Ovary (tissue), 9 donors: Measurements from ENCODE around the gene PAQR5. TPM values are rescaled to one million over a fixed set of nuclear protein-coding genes. Genes with fewer than 3 reads are reported as not detected.
A peak's percentile ranks its signal among the peaks of the same experiment; 100 is the strongest.
"Not testable (repeated sequence)": the region's sequence is repeated elsewhere in the genome, so short reads cannot be mapped to it uniquely, and the experiment has no call there.

Source experiments
- DNase-seq, 5 donors: peaks; one replicate each; pipeline ENCODE4 v3.0.0-alpha.2; 2019 to 2020
- H3K27ac ChIP-seq, 2 donors: fragments of 200-600 bp; one replicate each; pipeline versions ENCODE4 v1.5.1 to v1.8.0; 2019 to 2022
- H3K27me3 ChIP-seq: fragments of 200-600 bp; one replicate; pipeline ENCODE4 v1.8.0; 2022
- H3K36me3 ChIP-seq: fragments of 200-600 bp; sonication (generic); one replicate; pipeline ENCODE4 v1.5.1; 2019
- H3K4me1 ChIP-seq: one replicate; pipeline ENCODE4 v1.8.1; 2013; ENCODE audit warnings: mild to moderate bottlenecking, moderate library complexity; ENCODE audit not compliant: insufficient read depth
- H3K4me3 ChIP-seq: fragments of 200-600 bp; sonication (generic); one replicate; pipeline ENCODE4 v1.5.1; 2017
- H3K9me3 ChIP-seq, 2 donors: fragments of 200-600 bp in 1 of 2; sonication (generic) in 1 of 2; one replicate each; pipeline versions ENCODE4 v1.5.1 to v1.8.1; 2013 to 2019; ENCODE audit warnings: mild to moderate bottlenecking in 1 of 2, moderate library complexity in 1 of 2
- EP300 ChIP-seq: sonication (generic); formaldehyde crosslinking; IDR thresholded peaks from one replicate; pipeline ENCODE4 v1.6.1; 2017; ENCODE audit warnings: antibody characterized with exemption
- POLR2A ChIP-seq: fragments of 450-650 bp; IDR thresholded peaks from one replicate; pipeline ENCODE4 v1.6.1; 2017; ENCODE audit warnings: antibody characterized with exemption, mild to moderate bottlenecking, moderate library complexity
- WGBS, 3 donors: extraction: QIAGEN DNeasy Blood & Tissue Kit in 1 of 3; methylation state at CpG; one replicate each; pipeline versions ENCODE4 v1.1.5 to v1.1.7; 2013 to 2017; 5-methylcytosine and 5-hydroxymethylcytosine counted together
- intact Hi-C, 4 donors: fragments of 100-400 bp; cut with DNase I; formaldehyde crosslinking; loops; one replicate each; pipeline versions ENCODE4 v1.11.0 to v1.15.1; 2022 to 2023
- polyA plus RNA-seq, 2 donors: library from polyadenylated mRNA; stranded (reverse); fragments of 200-250 nt in 1 of 2; fragments of 350-450 nt in 1 of 2; fragmentation: Illumina TruSeq in 1 of 2; extraction: RNeasy Lipid Tissue Mini Kit (QIAGEN cat#74804) in 1 of 2; gene quantifications; one replicate each; pipeline ENCODE4 v1.2.3, GENCODE V29; 2013 to 2014
- total RNA-seq, 7 donors: library from RNA; depleted of rRNA in 2 of 7; stranded (reverse); fragments of >200 nt in 2 of 7; fragmentation: NEBNext Ultra II Directional in 3 of 7; extraction: Animal tissue kit (Norgen Biotek cat#: 25700) in 3 of 7; gene quantifications; one replicate each; pipeline versions ENCODE4 v1.1.0 to v1.2.4, GENCODE V29; 2016 to 2023
- TF ChIP-seq, protein P1 (sequence below), 3 donors: fragments of 450-650 bp in 2 of 3; fragments of 200-600 bp in 1 of 3; IDR thresholded peaks; one replicate each; pipeline versions ENCODE4 v1.5.1 to v1.8.0; 2016 to 2022; ENCODE audit warnings: antibody characterized with exemption in 3 of 3, mild to moderate bottlenecking in 1 of 3
- donor health status: DM: no; HTN: no; CAD: no; lungs with moderate emphysema.
- donor health status: DM: no; HTN: no; CAD: no.
- donor health status: Bipolar disorder and iron deficiency.
- donor health status: DM: yes; HTN: yes; CAD: no.
- donor health status: DM: no; HTN: no; CAD: no.
- donor health status: DM: yes; HTN: yes; CAD: no.

PAQR5 gene
- total and polyA plus RNA-seq, 9 donors: 0.12 to 2.4 (median 0.66) TPM

DNA sequence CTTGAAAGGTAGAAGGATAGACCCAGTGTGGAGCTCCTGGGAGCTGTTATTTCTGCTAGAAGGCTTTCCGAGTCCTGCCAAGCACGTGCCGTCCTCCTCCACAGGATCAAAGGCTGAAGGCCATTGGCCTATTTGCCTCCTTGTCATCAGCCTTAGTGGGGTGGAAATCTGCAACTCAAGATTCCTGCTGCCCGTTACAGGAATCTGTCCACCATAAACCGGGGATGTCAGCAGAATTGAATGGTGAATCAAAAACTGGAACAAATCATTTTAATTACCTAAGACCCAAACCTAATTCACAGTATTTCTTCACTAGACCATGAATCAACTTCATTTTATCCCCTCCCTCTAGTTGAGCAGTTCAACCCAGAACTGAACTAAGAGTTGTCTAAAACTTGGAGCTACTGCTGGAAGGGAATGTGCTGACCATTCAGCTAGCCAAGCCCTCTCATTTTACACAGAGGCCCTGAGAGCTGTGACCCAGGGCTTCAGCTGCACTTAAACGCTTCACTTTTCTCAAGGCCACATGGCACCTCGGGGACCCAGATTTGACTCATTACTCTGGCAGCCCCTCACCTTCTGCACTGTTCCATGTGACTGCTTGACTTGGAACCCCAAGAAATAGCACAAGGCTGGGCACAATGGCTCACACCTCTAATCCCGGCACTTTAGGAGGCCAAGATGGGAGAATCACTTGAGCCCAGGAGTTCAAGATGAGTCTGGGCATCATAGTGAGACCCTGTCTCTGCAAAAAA lies 78.7 kb downstream of the PAQR5 start:
- Histone ChIP-seq H3K4me3 (no peak overlapping the region), H3K9me3 (no peaks in the 10 kb centered on the region), H3K27ac (no peak overlapping the region), H3K27me3 (no peaks in the 10 kb centered on the region), H3K4me1 (no peaks in the 10 kb centered on the region), H3K36me3 (no peaks in the 10 kb centered on the region)
- no peak for DNase-seq
- TF ChIP-seq POLR2A (no peak), EP300 (no peak)
- TF ChIP-seq, protein P1, sequence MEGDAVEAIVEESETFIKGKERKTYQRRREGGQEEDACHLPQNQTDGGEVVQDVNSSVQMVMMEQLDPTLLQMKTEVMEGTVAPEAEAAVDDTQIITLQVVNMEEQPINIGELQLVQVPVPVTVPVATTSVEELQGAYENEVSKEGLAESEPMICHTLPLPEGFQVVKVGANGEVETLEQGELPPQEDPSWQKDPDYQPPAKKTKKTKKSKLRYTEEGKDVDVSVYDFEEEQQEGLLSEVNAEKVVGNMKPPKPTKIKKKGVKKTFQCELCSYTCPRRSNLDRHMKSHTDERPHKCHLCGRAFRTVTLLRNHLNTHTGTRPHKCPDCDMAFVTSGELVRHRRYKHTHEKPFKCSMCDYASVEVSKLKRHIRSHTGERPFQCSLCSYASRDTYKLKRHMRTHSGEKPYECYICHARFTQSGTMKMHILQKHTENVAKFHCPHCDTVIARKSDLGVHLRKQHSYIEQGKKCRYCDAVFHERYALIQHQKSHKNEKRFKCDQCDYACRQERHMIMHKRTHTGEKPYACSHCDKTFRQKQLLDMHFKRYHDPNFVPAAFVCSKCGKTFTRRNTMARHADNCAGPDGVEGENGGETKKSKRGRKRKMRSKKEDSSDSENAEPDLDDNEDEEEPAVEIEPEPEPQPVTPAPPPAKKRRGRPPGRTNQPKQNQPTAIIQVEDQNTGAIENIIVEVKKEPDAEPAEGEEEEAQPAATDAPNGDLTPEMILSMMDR (IDR thresholded peaks at IDR 0.05): no peak
- intact Hi-C loops: no loop called here
- 58 to 74% (median 70%) methylated on average over 8 of the region's 8 CpGs for WGBS, 3 donors

DNA sequence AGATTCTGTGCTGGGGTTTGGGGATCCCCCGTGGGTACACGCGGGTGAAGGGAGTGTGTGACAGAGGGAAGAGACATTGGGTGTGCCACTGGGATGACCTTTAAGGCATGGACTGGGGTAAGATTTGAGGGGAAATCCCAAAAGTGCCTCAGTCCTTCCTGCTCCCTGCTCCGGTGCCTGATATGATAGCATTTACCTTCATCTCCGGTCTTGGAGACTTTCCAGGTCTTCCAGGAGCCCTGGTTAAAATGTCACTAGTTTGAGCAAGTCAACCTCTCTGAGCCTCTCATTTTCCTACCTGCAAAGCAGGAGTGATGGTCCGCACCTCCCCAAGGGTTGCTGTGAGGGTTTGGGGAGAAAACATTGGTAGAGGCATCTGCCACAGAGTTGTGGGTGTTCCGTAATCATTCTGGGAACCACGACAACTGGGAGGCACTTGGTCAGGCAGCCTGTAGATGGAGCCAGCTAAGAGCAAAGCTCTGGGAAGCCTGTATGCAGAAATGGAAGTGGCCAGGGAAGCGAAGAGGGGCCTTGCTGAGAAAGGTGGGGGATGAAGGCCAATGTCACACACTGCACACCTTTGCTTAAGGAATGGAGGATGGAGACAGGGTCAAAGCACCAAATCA lies 81.5 kb downstream of the PAQR5 start:
- DNase-seq: no peak
- no peaks in the 10 kb centered on the region for H3K36me3 ChIP-seq
- H3K27me3 ChIP-seq: no peaks in the 10 kb centered on the region
- H3K27ac ChIP-seq: no peak overlapping the region
- intact Hi-C loops: loop anchor here in 1 of 4 donors (10.0 kb wide), 1 partner anchor 235 kb away; no protein-coding TSS in a partner anchor
- no peaks in the 10 kb centered on the region for H3K9me3 ChIP-seq
- no peak for TF ChIP-seq POLR2A
- TF ChIP-seq, protein P1 (IDR thresholded peaks at IDR 0.05): no peak
- WGBS, 3 donors: 82 to 86% (median 86%) methylated on average over 9 of the region's 9 CpGs
- H3K4me3 ChIP-seq: no peak overlapping the region
- H3K4me1 ChIP-seq: no peaks in the 10 kb centered on the region

DNA sequence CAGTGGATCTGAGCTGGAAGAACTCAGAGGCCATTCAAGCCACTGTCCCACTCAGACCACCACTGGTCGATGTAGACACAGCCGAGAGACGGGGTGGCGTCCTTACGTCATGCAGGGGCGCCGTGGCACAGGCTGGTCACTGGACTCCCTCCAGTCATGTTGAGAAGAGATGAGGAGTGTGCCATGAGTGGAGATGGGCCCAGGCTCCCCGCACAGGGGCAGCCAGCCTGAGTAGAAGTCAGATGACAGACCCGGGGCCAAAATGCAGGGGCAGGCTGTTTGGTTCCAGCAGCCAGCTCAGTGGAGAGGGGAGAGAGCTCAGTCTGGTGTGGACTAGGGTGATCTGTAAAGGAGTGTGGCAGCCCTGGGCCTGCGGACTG lies 82.0 kb downstream of the PAQR5 start:
- TF ChIP-seq EP300: no peak
- TF ChIP-seq, protein P1 (IDR thresholded peaks at IDR 0.05): no peak
- TF ChIP-seq POLR2A: no peak
- no peak for DNase-seq
- H3K9me3 ChIP-seq: no peaks in the 10 kb centered on the region
- no peak overlapping the region for H3K27ac ChIP-seq
- H3K4me1 ChIP-seq: no peaks in the 10 kb centered on the region
- H3K36me3 ChIP-seq: no peaks in the 10 kb centered on the region
- intact Hi-C loops: loop anchor here in 1 of 4 donors (10.0 kb wide), 1 partner anchor 236 kb away; no protein-coding TSS in a partner anchor
- no peak overlapping the region for H3K4me3 ChIP-seq
- H3K27me3 ChIP-seq: no peaks in the 10 kb centered on the region
- WGBS, 3 donors: 93 to 97% (median 96%) methylated on average over 10 of the region's 10 CpGs

DNA sequence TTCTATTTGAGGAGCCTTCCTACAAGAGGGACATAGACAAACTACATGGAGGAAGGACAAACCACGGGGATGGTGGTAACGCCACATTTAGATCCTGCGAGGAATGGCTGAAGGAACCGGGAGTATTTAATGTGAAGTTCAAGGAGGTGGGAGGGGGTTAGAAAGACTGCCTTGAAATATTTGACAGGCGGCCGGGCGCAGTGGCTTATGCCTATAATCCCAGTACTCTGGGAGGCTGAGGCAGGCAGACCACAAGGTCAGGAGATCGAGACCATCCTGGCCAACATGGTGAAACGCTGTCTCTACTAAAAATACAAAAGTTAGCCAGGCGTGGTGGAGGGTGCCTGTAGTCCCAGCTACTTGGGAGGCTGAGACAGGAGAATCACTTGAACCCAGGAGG lies 83.5 kb downstream of the PAQR5 start:
- not testable (repeated sequence) for H3K36me3 ChIP-seq, H3K9me3 ChIP-seq, H3K27ac ChIP-seq, DNase-seq, H3K4me3 ChIP-seq, H3K27me3 ChIP-seq, H3K4me1 ChIP-seq
- intact Hi-C loops: loop anchor here in 1 of 4 donors (10.0 kb wide), 1 partner anchor 237 kb away; no protein-coding TSS in a partner anchor
- 91 to 95% (median 93%) methylated on average over 10 of the region's 10 CpGs for WGBS, 3 donors

DNA sequence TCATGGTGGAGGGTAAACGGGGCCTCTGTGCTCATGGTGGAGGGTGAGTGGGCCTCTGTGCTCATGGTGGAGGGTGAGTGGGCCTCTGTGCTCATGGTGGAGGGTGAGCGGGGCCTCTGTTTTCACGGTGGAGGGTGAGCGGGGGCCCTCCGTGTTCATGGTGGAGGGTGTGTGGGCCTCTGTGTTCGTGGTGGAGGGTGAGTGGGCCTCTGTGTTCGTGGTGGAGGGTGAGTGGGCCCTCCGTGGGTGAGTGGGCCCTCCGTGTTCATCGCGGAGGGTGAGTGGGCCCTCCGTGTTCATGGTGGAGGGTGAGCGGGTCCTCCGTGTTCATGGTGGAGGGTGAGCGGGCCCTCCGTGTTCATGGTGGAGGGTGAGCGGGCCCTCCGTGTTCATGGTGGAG lies 85.4 kb downstream of the PAQR5 start:
- H3K27ac ChIP-seq, H3K27me3 ChIP-seq, H3K36me3 ChIP-seq, H3K4me3 ChIP-seq, H3K4me1 ChIP-seq, H3K9me3 ChIP-seq: not testable (repeated sequence)
- peak in 1 of 5 donors; percentile 2 for DNase-seq
- intact Hi-C loops: loop anchor here in 1 of 4 donors (10.0 kb wide), 1 partner anchor 239 kb away; no protein-coding TSS in a partner anchor
- 88 to 96% (median 93%) methylated on average over 15 to 16 of the region's 18 CpGs for WGBS, 3 donors
